Non-pigmented ciliary epithelial cell (primary cell): ENCODE results near the gene SFRP5.

Experiments used
- DNase-seq: peaks from one replicate; pipeline ENCODE4 v3.0.0-alpha.2; 2010; ENCODE audit warnings: low read depth

The SFRP5 gene

DNA sequence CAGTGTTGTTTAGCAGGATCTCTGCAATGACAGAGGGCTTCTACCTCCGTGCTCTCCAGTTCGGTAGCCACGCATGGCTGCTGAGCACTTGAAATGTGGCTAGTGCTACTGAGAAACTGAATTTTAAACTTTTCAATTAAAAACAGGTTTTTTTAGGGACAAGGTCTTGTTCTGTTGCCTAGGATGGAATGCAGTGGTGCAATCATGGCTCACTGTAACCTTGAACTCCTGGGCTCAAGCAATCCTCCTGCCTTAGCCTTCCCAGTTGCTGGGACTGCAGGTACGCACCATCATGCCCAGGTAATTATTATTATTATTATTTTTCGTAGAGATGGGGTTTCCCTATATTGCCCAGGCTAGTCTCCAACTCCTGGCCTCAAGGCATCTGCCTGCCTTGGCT lies 13.4 kb upstream of the SFRP5 start:
- DNase-seq, result no peak

GRCh38 chr10:97784200-97784810 lies 12.5 kb upstream of the SFRP5 start:
- DNase-seq, result no peak

DNA sequence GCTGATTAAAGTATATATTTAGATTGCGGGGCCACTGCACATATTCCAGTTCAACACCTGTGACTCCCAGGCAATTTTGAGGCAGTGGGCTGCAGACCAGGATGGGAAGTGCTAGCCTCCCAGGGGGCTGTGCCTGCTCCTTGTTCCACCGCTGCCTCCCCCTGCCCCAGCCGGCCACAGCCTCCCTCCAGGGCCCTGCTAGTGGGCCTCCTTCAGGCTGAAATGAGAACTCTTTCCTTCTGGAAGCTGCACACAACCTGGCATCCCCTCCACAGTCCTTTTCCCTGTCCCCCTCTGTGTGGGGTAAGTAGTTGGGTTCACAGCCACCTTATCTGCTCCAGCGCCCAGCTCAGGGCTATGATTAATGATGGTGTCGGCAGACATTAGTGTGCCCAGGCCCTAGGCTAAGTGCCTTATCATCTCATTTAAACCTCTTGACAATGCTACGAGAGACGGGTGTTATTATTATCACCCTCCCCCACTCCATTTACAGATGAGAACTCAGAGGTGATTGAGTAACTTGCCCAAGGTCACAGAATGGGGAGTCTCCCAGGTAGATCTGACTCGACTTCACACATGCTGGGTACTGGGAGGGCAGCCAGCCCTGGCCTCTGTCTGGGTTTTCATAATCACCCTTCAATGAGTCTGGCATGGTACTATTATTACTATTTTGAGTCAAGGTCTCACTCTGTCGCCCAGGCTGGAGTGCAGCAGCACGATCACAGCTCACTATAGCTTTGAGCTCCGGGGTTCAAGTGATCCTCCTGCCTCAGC lies 10.8 kb upstream of the SFRP5 start:
- no peak for DNase-seq

DNA sequence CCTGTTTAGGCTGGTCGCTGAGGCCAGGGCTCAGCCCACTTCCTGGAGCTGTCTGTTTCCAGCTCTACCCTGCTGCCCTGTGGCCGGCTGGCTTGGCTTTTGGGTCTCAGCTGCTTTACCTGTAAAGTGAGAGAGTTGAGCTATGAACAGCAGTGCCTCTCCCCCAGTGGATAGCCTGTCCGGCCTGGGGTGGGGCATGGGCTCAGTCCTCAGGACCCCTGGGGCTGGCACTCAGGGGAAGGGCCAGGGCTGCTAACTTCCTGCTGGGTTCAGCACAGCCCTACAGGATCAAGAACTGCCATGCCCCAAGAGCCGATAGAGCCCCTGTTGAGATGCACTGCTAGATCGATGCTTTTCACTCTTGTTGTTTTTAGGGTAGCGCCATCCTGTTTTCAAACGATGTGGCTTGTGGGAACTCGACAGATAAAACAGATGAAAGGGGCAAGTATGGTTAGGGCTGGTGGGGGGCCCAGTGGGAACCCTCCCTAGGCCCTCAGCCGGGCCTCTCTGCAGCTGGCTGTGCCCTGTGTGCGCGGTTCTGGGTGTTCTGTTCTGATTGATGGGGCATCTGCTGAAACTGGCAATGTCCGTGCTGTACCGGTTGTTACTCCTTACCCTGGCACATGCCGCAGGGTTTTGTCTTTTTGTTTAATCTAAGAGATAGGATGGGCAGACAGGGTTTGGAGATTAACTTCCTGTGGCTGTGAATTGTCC lies 10.0 kb upstream of the SFRP5 start:
- DNase-seq, result no peak

DNA sequence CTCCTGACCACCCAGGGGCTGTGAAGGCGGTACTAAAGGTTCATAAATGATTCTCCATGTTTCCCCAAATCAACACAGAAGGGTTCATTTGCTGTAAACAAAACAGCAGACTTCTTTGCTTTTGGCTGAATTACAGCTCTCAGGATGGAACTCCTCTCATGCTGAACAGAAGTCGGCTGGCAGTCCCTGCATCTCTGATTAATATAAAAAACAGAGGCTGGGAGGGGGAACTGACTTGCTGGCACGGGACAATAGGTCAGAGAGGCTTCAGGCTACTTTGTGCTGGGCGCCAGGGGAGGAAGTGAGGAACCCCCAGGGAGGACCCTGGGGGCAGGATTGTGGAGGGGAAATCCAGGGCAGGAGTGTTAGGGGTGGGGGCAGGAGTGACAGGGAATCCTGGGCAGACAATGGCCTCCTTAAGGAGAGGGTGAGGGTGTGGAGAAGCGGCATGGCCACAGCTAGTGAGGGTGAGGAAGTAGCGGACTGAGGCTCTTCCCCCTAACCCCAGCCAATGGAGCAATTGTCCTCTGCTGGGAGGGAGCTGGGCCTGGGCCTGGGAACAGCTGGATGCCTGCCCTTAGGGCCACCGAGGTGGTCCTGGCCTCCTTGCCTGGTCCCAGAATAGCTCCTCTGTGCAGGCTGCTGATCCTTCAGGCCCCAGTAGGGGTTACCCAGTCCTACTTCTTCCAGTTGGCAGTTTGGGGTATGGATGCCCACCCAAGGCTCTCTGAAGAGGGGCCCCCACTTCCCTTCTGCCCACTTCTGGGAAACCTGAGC lies 9.2 kb upstream of the SFRP5 start:
- no peak for DNase-seq

- no peak for DNase-seq
Measured at GRCh38 chr10:97779975-97780374, 8.2 kb upstream of the SFRP5 start.

- DNase-seq, result no peak
Measured at GRCh38 chr10:97779492-97779891, 7.7 kb upstream of the SFRP5 start.

- DNase-seq, result no peak
Measured at GRCh38 chr10:97778452-97779302, 6.9 kb upstream of the SFRP5 start.

- no peak for DNase-seq
Measured at GRCh38 chr10:97777143-97777542, 5.3 kb upstream of the SFRP5 start.

DNA sequence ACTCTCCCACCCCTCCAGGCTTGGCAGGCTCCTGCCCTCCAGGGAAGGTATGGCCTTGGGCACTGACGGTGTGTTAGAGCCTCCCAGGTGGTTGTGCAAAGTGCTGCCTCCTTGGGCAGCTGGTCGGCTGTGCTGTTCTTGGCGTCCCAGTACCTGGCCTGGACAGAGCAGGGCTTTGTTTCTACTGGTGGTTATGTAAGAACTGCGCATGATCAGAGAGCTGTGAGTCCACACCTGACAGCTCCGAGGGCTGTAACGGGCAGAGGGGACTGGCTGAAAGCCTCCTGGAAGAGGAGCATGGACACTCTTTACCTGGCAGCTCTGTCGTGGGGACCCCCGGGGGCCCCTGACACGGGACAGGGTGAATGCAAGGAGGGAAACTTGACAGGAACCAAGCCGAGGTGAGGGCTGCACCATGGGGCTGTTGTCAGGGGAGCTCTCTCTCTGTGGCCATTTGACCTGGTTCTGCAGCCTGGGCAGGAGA lies 3.1 kb upstream of the SFRP5 start:
- no peak for DNase-seq

GRCh38 chr10:97773096-97773495 lies 1.3 kb upstream of the SFRP5 start:
- no peak for DNase-seq

- no peak for DNase-seq
Measured at GRCh38 chr10:97771055-97771891, 526 bp downstream of the SFRP5 start.

DNA sequence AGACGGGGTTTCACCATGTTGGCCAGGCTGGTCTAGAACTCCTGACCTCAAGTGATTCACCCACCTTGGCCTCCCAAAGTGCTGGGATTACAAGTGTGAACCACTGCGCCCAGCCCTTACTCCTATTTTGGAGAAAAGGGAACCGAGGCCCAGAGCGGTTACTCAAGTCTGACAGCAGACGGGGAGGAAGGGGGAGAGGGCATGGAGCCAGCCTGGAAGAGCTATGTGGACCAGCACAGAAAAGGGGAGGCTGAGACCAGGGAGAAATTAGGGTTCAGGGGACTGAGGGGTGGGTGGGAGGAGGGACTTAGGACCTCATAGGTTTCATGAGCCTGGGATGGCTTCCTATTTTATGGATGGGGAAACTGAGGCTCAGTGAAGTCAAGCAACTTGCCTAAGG lies 1.5 kb downstream of the SFRP5 start:
- no peak for DNase-seq

DNA sequence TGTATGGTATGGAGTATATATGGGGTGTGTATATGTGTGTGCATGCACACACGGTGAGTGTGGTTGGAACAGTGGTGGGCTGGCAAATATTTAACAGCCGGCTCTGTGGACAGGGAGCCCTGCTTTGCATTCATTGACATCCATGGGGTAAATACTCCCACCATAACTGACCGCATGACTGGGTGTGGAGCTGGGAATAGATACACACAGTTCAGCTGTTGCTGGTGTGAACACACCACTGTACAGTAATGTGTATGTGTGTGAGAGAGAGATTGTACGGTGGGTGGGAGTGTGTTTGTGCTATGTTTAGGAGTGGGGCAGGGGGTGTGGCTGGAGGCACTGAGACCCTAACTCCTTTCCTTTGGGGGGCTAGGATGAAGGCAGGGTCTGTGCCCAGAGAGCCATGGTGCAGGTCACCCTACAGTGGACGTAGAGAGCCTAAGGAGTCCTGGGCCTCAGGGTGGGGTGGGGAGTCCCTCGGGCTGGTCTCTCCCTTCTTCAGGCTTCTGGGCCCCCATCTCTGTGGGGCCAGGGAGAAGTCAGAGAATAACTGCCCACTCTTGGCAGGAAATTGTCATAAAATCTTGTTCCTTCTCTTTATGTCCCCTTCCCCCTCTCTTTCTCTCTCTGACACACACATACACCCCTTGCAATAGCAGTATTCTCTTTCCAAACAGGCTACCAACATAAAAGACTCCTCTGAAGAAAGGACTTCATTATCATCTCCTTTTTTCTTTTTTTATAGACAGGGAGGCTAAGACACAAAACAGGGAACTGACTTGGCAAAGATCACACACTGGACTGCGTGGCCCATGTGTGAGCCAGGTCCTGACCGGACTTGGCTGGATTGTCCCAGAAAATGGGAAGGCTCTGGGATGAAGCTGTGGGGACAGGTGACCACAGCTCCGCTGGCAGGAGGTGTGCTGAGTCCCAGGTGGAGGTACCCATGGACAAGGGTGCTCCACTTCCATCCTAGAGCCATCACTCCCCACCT lies 3.2 kb downstream of the SFRP5 start:
- DNase-seq, result no peak

- DNase-seq, result no peak
Measured at GRCh38 chr10:97766996-97767924, 4.5 kb downstream of the SFRP5 start.

- DNase-seq, result no peak
Measured at GRCh38 chr10:97766106-97766810, 5.5 kb downstream of the SFRP5 start.

DNA sequence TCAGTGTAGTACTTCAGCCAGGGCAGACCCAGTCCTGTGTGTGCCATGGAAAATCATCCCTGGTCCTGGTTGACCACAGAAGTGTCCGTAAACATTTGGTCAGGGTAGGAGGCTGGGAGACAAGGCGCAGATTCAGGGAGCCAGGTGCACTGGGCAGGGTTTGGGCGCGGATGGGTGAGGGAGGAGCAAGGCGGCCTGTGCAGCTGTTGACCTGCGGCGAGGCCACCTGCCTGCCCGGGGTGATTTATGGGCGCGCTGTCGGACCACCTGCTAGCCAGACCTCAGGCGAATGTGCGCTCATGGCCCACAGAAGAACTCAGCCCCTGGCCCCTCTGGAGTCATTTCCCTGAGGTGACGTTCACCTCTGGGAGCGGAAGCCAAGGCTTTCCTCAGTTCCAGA lies 6.6 kb downstream of the SFRP5 start:
- no peak for DNase-seq
